GM19351 (cell line): ENCODE measurements around the gene NPTX1.

Experiments
- ATAC-seq: cut with Tn5 transposase; IDR thresholded peaks from one replicate; pipeline ENCODE4 v1.9.1; 2021; ENCODE audit warnings: mild to moderate bottlenecking, moderate library complexity; ENCODE audit not compliant: unreplicated experiment

NPTX1 gene

GRCh38 chr17:80481284-80482057, 5.1 kb upstream of the NPTX1 start:
- no peak for ATAC-seq

GRCh38 chr17:80480248-80480647, 3.8 kb upstream of the NPTX1 start:
- ATAC-seq: no peak

- ATAC-seq: no peak
Observed at GRCh38 chr17:80479246-80479566, 2.8 kb upstream of the NPTX1 start.

GRCh38 chr17:80478487-80479245, 2.3 kb upstream of the NPTX1 start:
- no peak for ATAC-seq

GRCh38 chr17:80477647-80478478, 1.5 kb upstream of the NPTX1 start:
- no peak for ATAC-seq

GRCh38 chr17:80476877-80477646, 655 bp upstream of the NPTX1 start:
- ATAC-seq: no peak

- no peak for ATAC-seq
Observed at GRCh38 chr17:80474961-80475909, 1.2 kb downstream of the NPTX1 start.

- no peak for ATAC-seq
Observed at GRCh38 chr17:80474231-80474960, 2.0 kb downstream of the NPTX1 start.

GRCh38 chr17:80473701-80474100, 2.7 kb downstream of the NPTX1 start:
- no peak for ATAC-seq

- no peak for ATAC-seq
Observed at GRCh38 chr17:80472996-80473395, 3.4 kb downstream of the NPTX1 start.

- no peak for ATAC-seq
Observed at GRCh38 chr17:80471922-80472321, 4.5 kb downstream of the NPTX1 start.

- ATAC-seq: no peak
Observed at GRCh38 chr17:80470603-80471002, 5.8 kb downstream of the NPTX1 start.

- ATAC-seq: no peak
Observed at GRCh38 chr17:80469667-80470066, 6.7 kb downstream of the NPTX1 start.

- ATAC-seq: no peak
Observed at GRCh38 chr17:80468781-80469493, 7.5 kb downstream of the NPTX1 start.

GRCh38 chr17:80468242-80468641, 8.2 kb downstream of the NPTX1 start:
- no peak for ATAC-seq

GRCh38 chr17:80466188-80466705, 10.2 kb downstream of the NPTX1 start:
- no peak for ATAC-seq

- no peak for ATAC-seq
Observed at GRCh38 chr17:80465327-80465974, 11.0 kb downstream of the NPTX1 start.

- ATAC-seq: no peak
Observed at GRCh38 chr17:80464486-80464885, 11.9 kb downstream of the NPTX1 start.
